NCI-H1930 (cell line): ENCODE data around the gene PLEKHA7.
A peak's percentile ranks its signal among the peaks of the same experiment; 100 is the strongest.

ENCODE experiments used
- DNase-seq, 2 experiments: peaks; one replicate each; lab custom pipeline; 2025; lab: John Stamatoyannopoulos, UW

The PLEKHA7 gene

GRCh38 chr11:16834384-16834783, 179.8 kb downstream of the PLEKHA7 start:
- DNase-seq: no peak

GRCh38 chr11:16833026-16833425, 181.2 kb downstream of the PLEKHA7 start:
- no peak for DNase-seq

- no peak for DNase-seq
Observed at GRCh38 chr11:16832193-16832539, 182.0 kb downstream of the PLEKHA7 start.

- DNase-seq: no peak
Observed at GRCh38 chr11:16831316-16832192, 182.7 kb downstream of the PLEKHA7 start.

GRCh38 chr11:16827139-16827538, 187.1 kb downstream of the PLEKHA7 start:
- no peak for DNase-seq

- DNase-seq: no peak
Observed at GRCh38 chr11:16825968-16826367, 188.2 kb downstream of the PLEKHA7 start.

- no peak for DNase-seq
Observed at GRCh38 chr11:16825101-16825500, 189.1 kb downstream of the PLEKHA7 start.

- DNase-seq: peak in 1 of 2 experiments; percentile 62
Observed at GRCh38 chr11:16820324-16821092, 193.7 kb downstream of the PLEKHA7 start.

GRCh38 chr11:16818284-16818683, 195.9 kb downstream of the PLEKHA7 start:
- DNase-seq: no peak

- no peak for DNase-seq
Observed at GRCh38 chr11:16817351-16817750, 196.9 kb downstream of the PLEKHA7 start.

GRCh38 chr11:16816358-16817270, 197.6 kb downstream of the PLEKHA7 start:
- no peak for DNase-seq

GRCh38 chr11:16815047-16815767, 199.0 kb downstream of the PLEKHA7 start:
- DNase-seq: no peak

GRCh38 chr11:16814410-16815046, 199.7 kb downstream of the PLEKHA7 start:
- DNase-seq: no peak

- no peak for DNase-seq
Observed at GRCh38 chr11:16813126-16813525, 201.1 kb downstream of the PLEKHA7 start.

GRCh38 chr11:16812274-16812673, 201.9 kb downstream of the PLEKHA7 start:
- no peak for DNase-seq

- DNase-seq: no peak
Observed at GRCh38 chr11:16811136-16812020, 202.8 kb downstream of the PLEKHA7 start.

GRCh38 chr11:16809886-16810668, 204.1 kb downstream of the PLEKHA7 start:
- DNase-seq: no peak

- DNase-seq: no peak
Observed at GRCh38 chr11:16807306-16807705, 206.9 kb downstream of the PLEKHA7 start.

GRCh38 chr11:16806791-16807190, 207.4 kb downstream of the PLEKHA7 start:
- DNase-seq: no peak
